NCI-H2107 (cell line): ENCODE measurements around the gene PLA2G2E.
A peak's percentile ranks its signal among the peaks of the same experiment; 100 is the strongest.
"Not testable (repeated sequence)": the region's sequence is repeated elsewhere in the genome, so short reads cannot be mapped to it uniquely, and the experiment has no call there.

Experiments used
- DNase-seq: peaks from one replicate; lab custom pipeline; 2025; lab: John Stamatoyannopoulos, UW

The PLA2G2E gene

DNA sequence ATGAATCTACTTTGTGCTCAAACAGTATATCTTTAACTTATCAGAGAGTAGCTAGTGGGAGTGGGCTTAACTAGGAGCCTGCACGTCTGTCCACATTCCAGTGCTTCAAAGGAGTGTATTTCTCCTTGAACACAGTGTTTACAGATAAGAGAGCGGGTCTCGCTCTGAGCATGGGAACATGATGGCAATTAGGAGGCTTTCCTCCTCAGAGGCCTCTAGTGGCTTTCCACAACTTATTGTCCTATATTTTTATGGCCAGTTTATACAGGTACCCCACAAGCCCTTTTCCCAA, 3.7 kb upstream of the PLA2G2E start:
- DNase-seq = not testable (repeated sequence)

DNA sequence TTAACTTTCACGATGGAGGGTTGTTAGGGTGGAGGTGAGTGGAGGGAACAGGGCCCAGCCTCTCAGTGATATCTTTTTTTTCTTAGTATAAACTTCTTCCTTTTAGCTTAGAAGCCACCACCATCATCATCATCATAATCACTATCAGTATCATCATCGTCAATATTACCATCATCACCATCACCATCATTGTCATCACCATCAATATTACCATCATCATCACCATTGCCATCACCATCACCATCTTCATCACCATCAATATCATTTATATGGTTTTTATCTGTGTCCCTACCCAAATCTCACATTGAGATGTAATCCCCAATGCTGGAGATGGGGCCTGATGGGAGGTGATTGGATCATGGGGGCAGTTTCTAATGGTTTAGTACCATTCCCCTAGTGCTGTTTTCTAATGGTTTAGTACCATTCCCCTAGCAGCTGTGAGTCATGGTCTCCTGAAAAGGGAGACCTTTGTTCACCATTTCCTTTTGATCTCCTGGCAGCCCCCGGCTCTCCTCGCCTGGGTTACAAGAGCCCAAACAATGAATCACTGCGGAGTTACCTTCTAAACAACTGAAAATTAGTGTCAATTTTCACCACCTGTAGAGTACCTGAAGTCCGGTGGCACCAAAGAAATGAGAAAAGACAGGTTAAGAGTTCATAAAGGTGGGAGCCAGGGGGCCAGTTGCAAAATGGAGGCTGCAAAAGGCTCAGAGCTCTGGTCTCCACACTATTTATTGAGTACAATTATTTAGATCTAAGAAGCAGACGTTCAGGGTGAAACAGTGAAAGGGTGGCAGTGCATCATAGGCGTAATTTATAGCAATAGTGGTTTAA, 3.1 kb upstream of the PLA2G2E start:
- DNase-seq = no peak

DNA sequence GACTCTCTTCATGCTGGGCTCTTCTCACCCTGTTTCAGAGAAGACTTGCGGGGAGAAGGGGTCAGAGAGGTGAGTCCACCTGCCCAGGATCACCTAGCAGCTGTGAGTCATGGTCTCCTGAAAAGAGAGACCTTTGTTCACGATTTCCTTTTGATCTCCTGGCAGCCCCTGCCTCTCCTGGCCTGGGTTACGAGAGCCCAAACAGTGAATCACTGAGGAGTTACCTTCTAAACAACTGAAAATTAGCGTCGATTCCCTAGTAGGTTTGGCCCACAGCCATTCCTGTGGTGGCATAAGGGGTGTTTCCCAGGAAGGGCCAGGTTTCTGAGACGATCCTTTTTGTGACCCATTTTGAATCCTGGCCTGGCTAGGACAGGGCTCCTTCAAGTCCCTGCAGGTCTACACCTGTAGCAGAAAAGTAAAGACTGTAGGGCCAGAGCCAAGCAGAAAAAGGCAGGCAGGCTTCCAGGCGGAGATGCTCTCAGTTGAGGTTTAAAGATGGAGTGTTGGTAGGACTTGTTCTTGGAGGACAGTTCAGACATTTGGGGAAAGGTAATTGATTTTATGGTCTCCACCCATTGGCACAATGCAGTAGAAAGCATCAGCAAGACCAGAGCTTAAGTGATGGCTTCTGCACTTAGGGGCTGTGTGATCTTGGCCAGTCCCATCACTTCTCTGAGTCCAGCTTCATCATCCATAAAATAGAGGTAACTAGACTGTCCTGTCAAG, 2.1 kb upstream of the PLA2G2E start:
- no peak for DNase-seq

DNA sequence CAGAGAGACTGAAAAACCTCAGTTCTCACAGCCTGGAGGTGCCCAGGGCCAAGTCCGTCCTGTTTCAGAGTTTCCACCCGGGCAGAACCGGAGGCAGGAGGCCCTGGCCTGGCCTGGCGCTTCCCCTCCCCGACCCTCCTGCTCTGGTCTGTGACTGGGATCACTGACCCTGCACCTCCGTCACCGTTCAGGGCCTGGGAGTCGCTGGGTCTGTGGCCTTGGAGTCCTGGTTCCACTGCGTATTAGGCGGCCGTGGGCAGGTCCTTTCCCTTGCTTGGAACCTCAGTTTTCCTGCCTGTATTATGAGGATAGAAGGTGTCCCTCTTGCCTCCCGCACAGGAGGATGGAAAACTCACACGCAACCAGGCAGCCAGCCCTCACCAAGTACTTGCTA, 533 bp upstream of the PLA2G2E start:
- no peak for DNase-seq

DNA sequence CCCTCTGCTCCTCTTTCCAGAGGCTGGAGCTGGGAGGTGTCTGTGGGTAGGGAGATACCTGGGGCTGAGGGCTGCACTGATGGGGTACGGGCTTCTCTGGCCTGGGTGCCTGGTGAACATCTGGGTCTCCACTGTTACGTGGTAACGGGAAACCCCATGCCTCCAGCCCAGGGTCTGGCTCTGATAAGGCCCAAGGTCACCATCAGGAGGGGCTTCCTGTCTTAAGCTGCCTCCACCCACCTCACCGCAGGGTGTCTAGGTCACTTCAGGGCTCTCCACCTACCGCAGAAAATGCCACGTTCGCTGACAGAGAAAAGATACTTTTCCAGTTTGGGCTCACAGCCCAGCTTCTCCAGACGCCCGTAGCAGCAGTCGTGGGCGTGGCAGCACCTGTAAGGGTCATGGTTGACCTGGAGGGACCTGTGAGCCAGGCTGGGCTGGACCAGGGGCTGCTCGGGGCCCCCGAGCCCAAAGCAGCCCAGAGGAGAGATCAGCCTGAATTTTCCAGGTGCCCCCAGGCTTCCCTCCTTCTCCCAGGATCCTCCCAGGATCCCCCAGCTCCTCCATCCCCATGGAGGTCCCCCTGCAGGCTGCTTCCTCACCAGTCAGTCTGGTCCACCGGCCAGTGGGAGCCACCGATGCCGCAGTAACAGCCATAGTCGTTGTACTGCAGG, 1.3 kb downstream of the PLA2G2E start:
- no peak for DNase-seq

DNA sequence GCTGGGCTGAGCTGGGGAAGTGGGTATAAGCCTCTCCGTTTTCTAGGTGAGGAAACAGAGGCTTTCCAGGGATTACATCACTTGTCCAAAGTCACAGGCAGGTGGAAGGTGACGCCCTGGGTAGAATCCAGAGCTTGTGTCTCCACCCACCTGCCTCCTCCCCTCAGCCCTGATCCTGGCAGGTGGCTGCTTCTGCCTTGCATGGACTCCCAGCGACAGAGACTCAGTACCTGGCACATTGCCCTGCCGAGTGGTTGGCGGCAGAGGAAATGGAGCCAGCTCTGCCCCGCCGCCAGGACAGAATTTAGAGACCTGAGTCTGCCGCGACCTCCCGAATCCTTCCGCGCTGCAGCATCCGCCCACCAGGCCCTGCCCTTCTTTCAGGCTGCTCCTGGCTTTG, 2.1 kb downstream of the PLA2G2E start:
- DNase-seq = peak; percentile 67

DNA sequence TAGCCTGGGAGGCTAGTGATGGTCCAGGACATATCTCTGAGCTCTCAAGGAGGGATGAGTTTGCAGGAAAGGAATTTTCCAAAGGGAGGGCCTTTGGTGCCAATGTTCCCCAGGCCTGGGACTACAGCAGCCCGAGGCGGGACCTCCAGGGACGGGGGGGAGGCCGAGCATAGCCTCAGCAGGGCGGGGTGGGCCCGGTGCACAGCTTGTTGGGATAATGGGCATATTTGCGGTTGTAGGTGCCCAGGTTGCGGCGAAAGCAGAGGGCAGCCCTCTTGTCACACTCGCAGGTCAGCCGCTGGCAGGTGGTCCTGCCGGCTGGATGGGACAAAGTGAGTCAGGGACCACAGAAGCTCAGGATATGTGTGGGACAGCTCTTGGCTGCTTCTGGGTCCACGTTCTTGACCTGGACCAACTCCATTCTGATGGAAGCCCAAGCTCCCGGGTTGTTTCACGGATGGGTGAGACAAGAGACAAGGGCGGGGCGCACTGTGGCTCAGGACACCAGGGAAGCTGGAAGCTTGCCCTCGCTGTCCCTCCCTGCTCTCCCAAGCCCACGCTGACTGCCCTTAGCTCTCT, 3.2 kb downstream of the PLA2G2E start:
- DNase-seq = no peak

DNA sequence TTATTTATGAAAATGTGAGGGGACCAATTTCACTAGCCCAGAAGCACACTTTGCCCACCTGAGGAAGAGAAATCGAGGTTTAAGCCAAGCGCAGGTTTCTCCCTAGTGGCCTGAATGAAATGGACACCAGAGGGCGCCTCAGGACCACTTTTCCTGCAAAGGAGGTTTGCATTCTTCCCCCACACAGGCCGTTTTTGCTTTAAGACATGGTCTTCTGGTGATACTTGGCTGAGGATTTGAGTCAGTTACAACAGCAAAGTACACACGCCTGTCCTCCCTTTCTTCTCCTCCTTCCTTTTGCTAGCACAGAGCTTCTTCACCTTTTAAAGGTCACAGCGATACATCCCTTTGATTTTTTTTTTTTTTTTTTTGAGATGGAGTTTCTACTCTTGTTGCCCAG, 5.4 kb downstream of the PLA2G2E start:
- DNase-seq = peak; percentile 73

DNA sequence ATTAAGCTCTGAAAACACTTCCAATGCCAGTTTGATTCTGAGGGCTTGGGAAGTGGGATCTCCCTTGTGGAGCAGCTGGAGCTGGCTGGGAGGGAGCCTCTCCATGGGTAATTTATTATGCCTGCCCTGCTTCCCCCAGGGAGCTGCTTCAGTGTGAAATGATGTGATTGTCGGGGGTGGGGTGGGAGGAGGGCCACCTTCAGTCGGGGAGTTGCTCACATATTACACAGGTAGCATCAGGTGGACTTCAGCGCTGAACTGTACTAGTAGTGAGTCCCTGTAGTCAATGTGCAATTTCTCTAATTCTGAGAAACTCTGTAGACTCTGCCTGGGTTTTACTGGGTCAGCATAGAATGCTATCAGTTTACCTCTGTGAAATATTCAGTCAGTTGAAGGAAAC, 12.8 kb downstream of the PLA2G2E start:
- no peak for DNase-seq

DNA sequence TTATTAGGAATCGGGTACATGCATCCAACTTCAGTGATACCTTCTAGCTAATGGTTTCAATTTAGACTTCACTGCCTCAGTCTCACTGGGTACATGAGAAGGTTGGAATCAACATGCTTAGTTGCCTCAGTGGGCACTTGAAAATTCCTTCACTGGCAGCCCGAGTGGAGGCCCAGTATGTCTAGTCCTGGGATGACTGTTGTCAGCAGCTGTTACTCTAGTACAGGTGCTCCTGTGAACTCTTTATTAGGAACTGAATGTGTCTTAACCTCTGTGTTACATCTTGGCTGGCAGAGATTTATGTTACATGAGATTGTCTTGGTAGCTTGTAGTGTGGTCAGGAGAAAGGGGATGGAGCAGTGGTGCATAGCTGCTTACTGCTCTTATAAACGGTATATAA, 13.4 kb downstream of the PLA2G2E start:
- DNase-seq = no peak

DNA sequence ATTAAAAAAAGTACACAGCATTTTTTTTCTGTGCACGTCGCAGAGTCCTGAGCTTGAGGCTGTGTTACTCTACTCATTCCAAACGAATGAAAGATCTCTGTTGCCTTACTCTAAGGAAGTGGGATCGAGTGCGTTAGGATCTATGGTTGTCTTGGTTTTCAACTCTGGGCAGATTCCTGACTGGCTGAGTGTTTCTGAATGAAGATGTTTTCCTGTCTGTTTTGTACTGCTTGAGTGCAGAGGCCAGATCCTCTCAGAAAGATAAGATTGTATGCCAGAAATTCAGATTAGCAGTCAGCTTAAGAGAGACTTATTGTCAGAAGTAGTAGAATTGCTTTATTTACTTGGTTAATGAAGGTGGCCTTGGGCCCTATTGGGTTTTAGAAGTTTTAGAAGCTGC, 14.0 kb downstream of the PLA2G2E start:
- DNase-seq = no peak

DNA sequence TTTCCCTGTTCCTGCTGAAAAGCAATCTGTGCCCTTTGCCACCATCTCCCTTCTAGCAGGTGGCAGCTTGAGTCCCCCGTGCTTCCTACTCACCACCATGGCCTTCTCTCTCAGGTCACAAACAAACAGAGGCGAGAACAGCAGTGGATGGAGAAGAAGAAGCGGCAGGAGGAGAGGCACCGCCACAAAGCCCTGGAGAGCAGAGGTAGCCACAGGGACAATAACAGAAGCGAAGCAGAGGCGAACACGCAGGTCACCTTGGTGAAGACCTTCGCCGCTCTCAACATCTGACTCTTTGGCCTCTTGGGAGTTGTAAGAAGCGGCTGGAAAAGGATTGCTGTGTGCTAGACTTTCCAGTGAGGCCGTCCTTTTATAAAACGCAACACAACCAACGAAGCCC, 16.0 kb downstream of the PLA2G2E start:
- DNase-seq = no peak

DNA sequence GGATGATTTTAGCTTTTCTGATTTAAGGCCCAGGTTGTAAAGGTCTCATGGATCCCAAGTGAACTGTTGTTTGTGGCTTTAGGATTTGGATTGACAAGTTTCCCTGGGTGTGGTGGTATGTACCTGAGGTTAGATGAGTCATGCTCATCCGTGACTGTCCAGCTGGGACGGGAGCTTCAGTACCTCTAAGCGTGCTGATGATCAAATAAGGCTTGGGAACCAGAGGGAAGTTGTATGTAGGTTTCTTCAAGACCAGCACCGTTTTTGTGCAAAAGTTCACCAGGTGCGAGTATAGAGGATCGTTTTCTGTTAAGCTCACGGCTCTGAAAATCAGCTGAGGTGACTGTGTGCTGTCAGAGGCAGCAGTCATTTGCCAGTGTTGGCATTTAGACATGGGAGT, 19.8 kb downstream of the PLA2G2E start:
- DNase-seq = no peak

DNA sequence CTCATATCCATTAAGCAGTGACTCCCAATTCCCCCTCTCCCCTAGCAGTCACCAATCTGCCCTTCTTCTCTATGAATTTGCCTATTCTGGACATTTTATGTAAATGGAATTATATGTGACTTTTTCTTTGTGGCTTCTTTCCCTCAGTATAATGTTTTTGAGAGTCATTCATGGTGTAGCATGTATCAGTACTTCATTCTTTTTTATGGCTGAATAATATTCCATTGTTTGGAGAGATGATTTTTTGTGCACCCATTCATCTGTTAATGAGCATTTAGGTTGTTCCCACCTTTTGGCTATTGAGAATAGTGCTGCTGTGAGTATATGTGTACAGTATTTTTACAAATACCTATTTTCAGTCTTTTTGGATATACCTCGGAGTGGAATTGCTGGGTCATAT, 21.8 kb downstream of the PLA2G2E start:
- no peak for DNase-seq

DNA sequence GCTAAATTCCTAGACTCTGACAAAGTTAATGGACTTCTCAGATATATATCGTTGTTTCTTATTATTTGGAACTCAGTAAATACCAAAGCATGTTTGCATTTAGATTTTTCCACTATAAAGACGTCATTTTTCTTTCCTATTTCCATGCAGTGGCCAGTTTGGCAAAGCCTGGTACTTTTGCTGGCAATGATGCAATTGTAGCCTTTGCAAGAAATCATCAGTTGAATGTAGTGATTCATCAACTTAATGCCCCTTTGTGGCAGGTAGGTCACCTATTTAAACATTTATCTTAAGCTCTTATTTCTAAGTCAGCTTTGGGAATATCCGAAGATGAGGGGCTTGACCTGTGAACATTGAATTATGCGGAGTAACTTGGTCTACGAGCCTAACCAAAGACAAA, 29.2 kb downstream of the PLA2G2E start:
- no peak for DNase-seq

DNA sequence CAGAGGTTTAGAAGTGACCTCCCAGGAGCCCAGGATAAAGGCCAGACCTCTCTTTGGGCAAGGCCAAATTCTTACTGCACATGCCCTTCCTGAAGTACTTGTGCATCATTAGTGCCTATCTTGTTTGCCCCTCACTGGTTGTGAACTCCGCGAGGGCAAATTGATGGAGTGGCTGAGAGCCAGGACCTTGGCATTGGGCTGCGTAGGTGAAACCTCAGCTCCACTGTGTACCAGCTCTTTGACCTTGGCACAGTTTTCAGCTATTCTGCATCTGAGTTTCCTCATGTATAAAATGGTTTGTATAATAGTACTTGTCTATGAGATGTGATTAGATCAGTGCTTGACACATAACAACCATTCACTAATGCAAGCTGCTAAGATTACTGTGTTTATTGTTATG, 29.7 kb downstream of the PLA2G2E start:
- DNase-seq = no peak

DNA sequence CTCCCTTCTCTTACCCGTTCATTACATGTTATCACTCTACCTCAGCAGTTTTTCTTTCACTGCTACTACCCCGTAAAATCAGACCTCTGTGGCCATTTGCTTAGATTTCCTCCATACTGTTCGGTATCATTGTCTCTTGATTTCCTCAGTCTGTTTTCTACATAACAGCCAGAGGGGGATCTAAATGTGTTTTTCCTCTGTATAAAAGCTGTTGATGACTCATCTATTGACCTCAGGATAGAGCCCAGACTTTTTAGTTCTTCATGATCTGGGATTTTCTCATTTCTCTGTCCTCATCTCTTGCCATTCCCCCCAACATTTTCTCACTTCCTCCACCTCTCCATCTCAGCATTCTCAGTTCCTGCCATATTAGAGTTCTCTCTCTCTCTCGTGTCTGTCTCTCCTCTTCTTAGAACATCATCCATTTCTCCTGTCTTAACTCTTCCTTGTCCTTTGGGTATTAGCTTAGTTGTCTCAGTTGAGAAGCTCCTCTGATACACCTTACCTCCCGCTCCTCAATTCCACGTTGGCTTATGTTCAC, 30.7 kb downstream of the PLA2G2E start:
- no peak for DNase-seq

DNA sequence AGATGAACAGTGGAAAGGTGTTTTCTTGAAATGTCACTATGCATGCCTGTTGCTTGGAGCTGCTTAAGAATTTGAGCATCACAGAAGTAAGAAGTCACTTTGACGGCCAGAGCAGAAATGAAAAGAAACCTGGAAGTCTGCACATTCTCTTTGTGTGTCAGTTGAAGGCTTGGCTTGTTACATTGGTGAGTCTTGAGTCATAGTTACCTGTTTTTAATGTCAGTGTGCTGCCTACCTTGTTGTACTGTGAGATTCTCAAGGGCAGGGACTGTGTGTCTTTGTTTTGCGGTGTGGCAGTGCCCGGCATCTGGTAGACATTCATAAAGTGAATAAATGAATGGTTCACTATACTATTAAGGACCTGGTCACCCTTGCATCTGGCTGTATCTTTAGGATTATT, 31.3 kb downstream of the PLA2G2E start:
- no peak for DNase-seq

DNA sequence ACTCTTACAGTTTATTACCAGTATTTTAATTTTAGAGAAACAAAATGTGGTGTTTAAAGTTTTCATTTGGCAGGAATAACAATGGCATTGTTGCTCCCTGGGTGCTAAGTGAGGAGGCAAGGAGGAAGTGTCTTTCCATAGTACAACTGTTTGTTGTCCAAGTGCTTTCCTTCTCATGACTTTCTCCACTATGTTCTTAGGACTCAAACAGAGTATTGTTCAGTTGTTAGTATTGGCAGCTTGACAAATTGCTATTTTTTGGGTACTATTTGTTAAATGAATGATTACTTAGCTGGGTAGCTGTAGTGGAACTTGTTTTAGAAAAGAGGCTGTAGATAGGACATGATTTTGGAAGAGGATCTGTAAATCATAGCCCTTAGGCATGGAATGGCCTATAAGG, 33.8 kb downstream of the PLA2G2E start:
- no peak for DNase-seq

DNA sequence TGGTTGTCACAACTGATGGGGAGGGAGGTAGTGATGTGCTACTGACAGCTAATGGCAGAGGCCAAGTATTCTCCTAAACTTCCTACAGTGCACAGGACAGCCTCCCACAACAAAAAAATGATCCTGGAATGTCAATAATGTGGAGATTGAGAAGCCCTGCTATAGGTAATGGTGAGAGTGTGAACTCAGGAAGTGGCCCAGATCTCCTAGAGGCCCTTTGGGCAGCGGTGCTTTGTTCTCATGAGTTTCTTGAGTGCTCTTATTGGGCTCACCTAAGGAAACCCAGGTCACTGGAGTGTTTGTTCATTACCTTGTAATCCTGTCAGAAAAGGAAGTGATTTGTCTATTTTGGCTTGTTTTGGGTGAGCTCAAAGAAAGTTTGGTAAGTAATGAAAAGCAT, 35.3 kb downstream of the PLA2G2E start:
- no peak for DNase-seq

DNA sequence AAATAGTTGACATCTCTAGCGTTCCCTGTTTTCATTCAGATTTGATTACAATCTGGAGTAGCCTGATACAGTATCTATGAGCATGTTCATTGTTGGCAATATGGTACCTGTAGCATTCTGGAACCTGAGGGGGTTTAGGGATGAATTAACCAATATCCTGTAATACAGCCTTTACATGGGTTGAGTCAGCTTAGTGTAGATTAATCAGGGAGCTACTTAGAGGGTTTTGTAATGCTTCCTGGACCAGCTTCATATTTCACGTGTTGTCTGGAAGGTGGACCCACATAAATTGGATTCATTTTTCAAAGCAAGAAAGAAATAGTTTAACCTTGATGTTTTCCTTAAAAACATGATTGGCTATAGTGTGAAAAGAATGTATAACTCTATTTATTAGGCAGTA, 37.6 kb downstream of the PLA2G2E start:
- DNase-seq = no peak

DNA sequence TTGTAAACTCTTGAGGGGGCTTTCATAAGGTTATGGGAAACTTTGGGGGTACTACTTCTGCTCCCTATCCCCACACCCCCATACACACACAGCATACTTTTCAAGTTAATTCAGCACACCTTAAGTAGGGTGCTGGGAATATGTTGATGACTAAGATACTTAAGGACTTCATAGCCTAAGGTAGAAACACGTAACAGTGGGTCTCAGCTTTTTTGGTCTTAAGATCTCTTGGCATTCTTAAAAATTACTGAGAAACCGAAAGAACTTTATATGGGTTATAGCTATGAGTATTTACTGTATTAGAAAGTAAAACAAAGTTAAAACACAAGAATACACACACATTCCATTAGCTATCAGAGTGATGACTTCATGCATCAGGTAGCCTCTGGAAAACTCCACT, 39.1 kb downstream of the PLA2G2E start:
- DNase-seq = no peak
